Hepatocyte (in vitro differentiated cells): ENCODE data around the gene CBX5. TPM values are rescaled to one million over a fixed set of nuclear protein-coding genes. Genes with fewer than 3 reads are reported as not detected.
A peak's percentile ranks its signal among the peaks of the same experiment; 100 is the strongest.
"Not testable (repeated sequence)": the region's sequence is repeated elsewhere in the genome, so short reads cannot be mapped to it uniquely, and the experiment has no call there.

ENCODE experiments used
- DNase-seq: peaks from one replicate; pipeline ENCODE4 v3.0.0-alpha.2; 2016; ENCODE audit warnings: low spot score
- H2AFZ ChIP-seq: fragments of 200-600 bp; sonication (generic); 2 replicates; pipeline ENCODE4 v1.6.0; 2016; ENCODE audit warnings: antibody characterized with exemption, mild to moderate bottlenecking
- H3K27ac ChIP-seq: fragments of 200-600 bp; sonication (generic); 2 replicates; pipeline ENCODE4 v1.5.1; 2016; ENCODE audit warnings: mild to moderate bottlenecking
- H3K27me3 ChIP-seq: fragments of 200-600 bp; sonication (generic); 2 replicates; pipeline ENCODE4 v1.6.1; 2016
- H3K36me3 ChIP-seq: fragments of 200-600 bp; sonication (generic); replicated peaks from 2 replicates; pipeline ENCODE4 v1.5.1; 2016; ENCODE audit warnings: low read depth; ENCODE audit not compliant: insufficient read depth
- H3K4me1 ChIP-seq: fragments of 200-600 bp; sonication (generic); 2 replicates; pipeline ENCODE4 v1.5.1; 2016; ENCODE audit warnings: mild to moderate bottlenecking, moderate library complexity; ENCODE audit not compliant: insufficient read depth
- H3K4me2 ChIP-seq: fragments of 200-600 bp; sonication (generic); 2 replicates; pipeline ENCODE4 v1.6.0; 2016
- H3K4me3 ChIP-seq: fragments of 200-600 bp; sonication (generic); 2 replicates; pipeline ENCODE4 v1.5.1; 2016; ENCODE audit warnings: mild to moderate bottlenecking
- H3K79me2 ChIP-seq: fragments of 200-600 bp; sonication (generic); 2 replicates; pipeline ENCODE4 v1.6.0; 2017; ENCODE audit warnings: mild to moderate bottlenecking
- H3K9me2 ChIP-seq: fragments of 200-600 bp; sonication (generic); replicated peaks from 2 replicates; pipeline ENCODE4 v1.6.0; 2017; ENCODE audit warnings: mild to moderate bottlenecking; ENCODE audit not compliant: insufficient read depth
- H3K9me3 ChIP-seq: fragments of 200-600 bp; sonication (generic); 2 replicates; pipeline ENCODE4 v1.5.1; 2016; ENCODE audit warnings: low read depth, mild to moderate bottlenecking
- H4K20me1 ChIP-seq: fragments of 200-600 bp; sonication (generic); 2 replicates; pipeline ENCODE4 v1.6.0; 2016; ENCODE audit warnings: mild to moderate bottlenecking; ENCODE audit not compliant: insufficient read depth, poor library complexity, severe bottlenecking
- CTCF ChIP-seq: fragments of 200-600 bp; sonication (generic); IDR thresholded peaks from 2 replicates; pipeline ENCODE4 v1.5.1; 2016; ENCODE audit warnings: antibody characterized with exemption, mild to moderate bottlenecking; ENCODE audit not compliant: poor library complexity
- EZH2 ChIP-seq: fragments of 200-600 bp; sonication (generic); IDR thresholded peaks from 2 replicates; pipeline ENCODE4 v1.6.1; 2016; ENCODE audit warnings: antibody characterized with exemption, mild to moderate bottlenecking, borderline replicate concordance
- EZH2phosphoT487 ChIP-seq: fragments of 200-600 bp; sonication (generic); IDR thresholded peaks from one replicate; pipeline ENCODE4 v1.6.1; 2018; ENCODE audit warnings: antibody characterized with exemption, mild to moderate bottlenecking, low read depth, moderate library complexity; ENCODE audit not compliant: unreplicated experiment, severe bottlenecking
- WGBS: methylation state at CpG from one replicate; pipeline ENCODE4 v1.1.6; 2016; ENCODE audit warnings: low lambda C conversion rate; ENCODE audit errors: missing lambda C conversion rate; 5-methylcytosine and 5-hydroxymethylcytosine counted together
- polyA plus RNA-seq: library from polyadenylated mRNA; unstranded; fragments of >200 nt; fragmentation: Nextera tagmentation; extraction: Ambion mirVana; gene quantifications from 2 replicates; pipeline ENCODE4 v1.2.1, GENCODE V29; 2016
- total RNA-seq: library from RNA; depleted of rRNA; stranded (reverse); fragments of >200 nt; gene quantifications from 2 replicates; pipeline ENCODE4 v1.2.3, GENCODE V29; 2014

Gene CBX5
- total and polyA plus RNA-seq, 2 experiments from 2014 or later: 21.9 to 60.1 TPM

GRCh38 chr12:54324617-54325441 lies 44.9 kb upstream of the CBX5 start, which contains the start of gene COPZ1:
TSS of gene COPZ1 (plus strand) at chr12:54325131. CDS start at chr12:54325164, 33 bp downstream.
- H3K9me3 ChIP-seq: no peaks in the 10 kb centered on the region
- DNase-seq: peak; percentile 98
- 3% methylated on average over 33 of the region's 34 CpGs for WGBS

GRCh38 chr12:54321363-54321762 lies 41.4 kb upstream of the CBX5 start:
- Histone ChIP-seq H3K9me2 (no peaks in the 10 kb centered on the region), H3K4me2 (no peak overlapping the region), H3K27ac (no peak overlapping the region), H3K79me2 (peaks cover 11% of the 10 kb centered on the region), H3K27me3 (no peaks in the 10 kb centered on the region), H3K9me3 (no peaks in the 10 kb centered on the region), H2AFZ (no peak overlapping the region), H3K4me3 (no peak overlapping the region), H3K36me3 (no peaks in the 10 kb centered on the region), H4K20me1 (no peaks in the 10 kb centered on the region), H3K4me1 (peaks cover 7% of the 10 kb centered on the region)
- no peak for DNase-seq
- TF ChIP-seq EZH2phosphoT487: no peak
- no peak for TF ChIP-seq EZH2
- no peak for TF ChIP-seq CTCF
- 91% methylated on average over 5 of the region's 5 CpGs for WGBS

More at GRCh38 chr12:54324617-54325441, 44.9 kb upstream of the CBX5 start, which contains the start of gene COPZ1:
- H3K9me2 ChIP-seq: no peaks in the 10 kb centered on the region
- peak within 1 kb of the TSS; percentile 89 for H3K27ac ChIP-seq
- peaks cover 46% of the 10 kb centered on the region for H3K79me2 ChIP-seq
- no peaks in the 10 kb centered on the region for H3K36me3 ChIP-seq
- H3K4me2 ChIP-seq: peak within 1 kb of the TSS; percentile 75
- no peak for TF ChIP-seq EZH2phosphoT487
- TF ChIP-seq CTCF: peak; percentile 91
- H3K4me1 ChIP-seq: peaks cover 25% of the 10 kb centered on the region
- no peaks in the 10 kb centered on the region for H4K20me1 ChIP-seq
- H2AFZ ChIP-seq: peak within 1 kb of the TSS; percentile 86
- H3K27me3 ChIP-seq: no peaks in the 10 kb centered on the region
- peak within 1 kb of the TSS; percentile 64 for H3K4me3 ChIP-seq

GRCh38 chr12:54312309-54312708 lies 32.4 kb upstream of the CBX5 start:
- H3K9me3 ChIP-seq, H4K20me1 ChIP-seq, H3K36me3 ChIP-seq, H3K27ac ChIP-seq, DNase-seq, H3K79me2 ChIP-seq, H3K27me3 ChIP-seq, H3K4me3 ChIP-seq, H3K4me1 ChIP-seq, H3K9me2 ChIP-seq, H3K4me2 ChIP-seq, H2AFZ ChIP-seq: not testable (repeated sequence)
- WGBS: 91% methylated on average over 7 of the region's 7 CpGs

- H3K27me3 ChIP-seq: no peaks in the 10 kb centered on the region
Measured at GRCh38 chr12:54311051-54311450, 31.1 kb upstream of the CBX5 start.

More at GRCh38 chr12:54311051-54311450, 31.1 kb upstream of the CBX5 start:
- Histone ChIP-seq H2AFZ (no peak overlapping the region), H3K36me3 (no peaks in the 10 kb centered on the region), H3K9me3 (no peaks in the 10 kb centered on the region), H3K4me2 (no peak overlapping the region), H3K27ac (no peak overlapping the region), H4K20me1 (no peaks in the 10 kb centered on the region), H3K9me2 (no peaks in the 10 kb centered on the region), H3K79me2 (no peaks in the 10 kb centered on the region), H3K4me3 (no peak overlapping the region), H3K4me1 (no peaks in the 10 kb centered on the region)
- TF ChIP-seq EZH2phosphoT487 (no peak), CTCF (no peak), EZH2 (no peak)
- no peak for DNase-seq
- 66% methylated on average over 2 of the region's 2 CpGs for WGBS
